ENCODE data around the gene FSIP2. TPM values are rescaled to one million over a fixed set of nuclear protein-coding genes. Genes with fewer than 3 reads are reported as not detected.

Gene FSIP2
- polyA plus RNA-seq (2013, experiment 1 of 2; ENCODE audit: insufficient read length): 0.10 TPM
- 0.06 TPM for polyA plus RNA-seq (2013, experiment 2 of 2; ENCODE audit: insufficient read length)

- peak; percentile 82 for DNase-seq
Measured at GRCh38 chr2:185738679-185739472, at the start of gene FSIP2. FSIP2 (plus strand) TSS chr2:185738804; CDS start chr2:185738895, 91 bp downstream.

- DNase-seq: no peak
Measured at GRCh38 chr2:185689906-185690539, 48.6 kb upstream of the FSIP2 start.

GRCh38 chr2:185695711-185696235 lies 42.8 kb upstream of the FSIP2 start:
- DNase-seq: no peak

- no peak for DNase-seq
Measured at GRCh38 chr2:185700883-185701282, 37.7 kb upstream of the FSIP2 start.

- no peak for DNase-seq
Measured at GRCh38 chr2:185734658-185735057, 3.9 kb upstream of the FSIP2 start.

- DNase-seq: no peak
Measured at GRCh38 chr2:185736210-185736609, 2.4 kb upstream of the FSIP2 start.

GRCh38 chr2:185745864-185746859 lies 7.6 kb downstream of the FSIP2 start:
- no peak for DNase-seq

GRCh38 chr2:185757356-185757755 lies 18.8 kb downstream of the FSIP2 start:
- DNase-seq: peak; percentile 41

- no peak for DNase-seq
Measured at GRCh38 chr2:185771396-185771795, 32.8 kb downstream of the FSIP2 start.

- DNase-seq: no peak
Measured at GRCh38 chr2:185780890-185781289, 42.3 kb downstream of the FSIP2 start.

GRCh38 chr2:185782223-185782769 lies 43.7 kb downstream of the FSIP2 start:
- DNase-seq: no peak

GRCh38 chr2:185785156-185785555 lies 46.6 kb downstream of the FSIP2 start:
- DNase-seq: no peak

- no peak for DNase-seq
Measured at GRCh38 chr2:185785851-185786473, 47.4 kb downstream of the FSIP2 start.

- DNase-seq: peak; percentile 61
Measured at GRCh38 chr2:185787227-185788145, 48.9 kb downstream of the FSIP2 start.

- DNase-seq: no peak
Measured at GRCh38 chr2:185790361-185790760, 51.8 kb downstream of the FSIP2 start.

GRCh38 chr2:185793532-185794345 lies 55.1 kb downstream of the FSIP2 start:
- peak; percentile 2 for DNase-seq

GRCh38 chr2:185796758-185797157 lies 58.2 kb downstream of the FSIP2 start:
- no peak for DNase-seq

GRCh38 chr2:185802926-185803325 lies 64.3 kb downstream of the FSIP2 start:
- DNase-seq: peak; percentile 17

GRCh38 chr2:185806783-185807182 lies 68.2 kb downstream of the FSIP2 start:
- DNase-seq: no peak

GRCh38 chr2:185807351-185807750 lies 68.7 kb downstream of the FSIP2 start:
- DNase-seq: no peak
